Caco-2 (cell line): ENCODE results near the gene ZNF587B. TPM values are rescaled to one million over a fixed set of nuclear protein-coding genes. Genes with fewer than 3 reads are reported as not detected.
"Not testable (repeated sequence)": the region's sequence is repeated elsewhere in the genome, so short reads cannot be mapped to it uniquely, and the experiment has no call there.

Experiments
- BruUV-seq: library from RNA; stranded (reverse); fragments of 400-500 nt; replicated peaks from 2 replicates; lab custom pipeline; 2021; lab: Mats Ljungman, UMichigan
- CTCF ChIA-PET: fragments of 300-600 bp; sonication (Branson Sonifier 250); formaldehyde crosslinking; loops from one replicate; lab custom pipeline; 2022; ENCODE audit warnings: antibody characterized with exemption; lab: Charles Lee
- POLR2A ChIA-PET: fragments of 300-600 bp; sonication (Branson Sonifier 250); formaldehyde crosslinking; loops from one replicate; lab custom pipeline; 2022; ENCODE audit warnings: antibody characterized with exemption; lab: Charles Lee
- DNase-seq, 2 experiments: peaks; one replicate each; pipeline versions ENCODE4 v3.0.0 to v3.0.0-alpha.2; 2020 to 2022
- H3K27me3 ChIP-seq: replicated peaks from 2 replicates; pipeline ENCODE4 v1.6.0; 2011; ENCODE audit warnings: low read length; ENCODE audit not compliant: control insufficient read depth, insufficient read depth
- H3K36me3 ChIP-seq: 2 replicates; pipeline ENCODE4 v1.5.1; 2011; ENCODE audit warnings: low read length; ENCODE audit not compliant: control insufficient read depth, insufficient read depth
- H3K4me1 ChIP-seq: fragments of 250-450 bp; sonication (Bioruptor Pico); 2 replicates; pipeline ENCODE4 v1.5.1; 2020; ENCODE audit warnings: mild to moderate bottlenecking
- H3K4me3 ChIP-seq: 2 replicates; pipeline ENCODE4 v1.5.1; 2011; ENCODE audit warnings: low read depth, mild to moderate bottlenecking, control low read depth, low read length
- H3K9me3 ChIP-seq: fragments of 250-450 bp; sonication (Bioruptor Pico); 2 replicates; pipeline ENCODE4 v1.5.1; 2020; ENCODE audit warnings: mild to moderate bottlenecking, moderate library complexity
- H3K27ac Mint-ChIP-seq: one replicate; pipeline ENCODE4 v1.8.0; 2022; ENCODE audit warnings: mixed read lengths; ENCODE audit not compliant: unreplicated experiment
- H3K27me3 Mint-ChIP-seq: one replicate; pipeline ENCODE4 v1.8.0; 2022; ENCODE audit warnings: mixed read lengths; ENCODE audit not compliant: insufficient read depth, unreplicated experiment
- H3K36me3 Mint-ChIP-seq: one replicate; pipeline ENCODE4 v1.8.0; 2022; ENCODE audit warnings: mild to moderate bottlenecking, mixed read lengths; ENCODE audit not compliant: insufficient read depth, unreplicated experiment
- H3K4me1 Mint-ChIP-seq: one replicate; pipeline ENCODE4 v1.8.0; 2022; ENCODE audit warnings: low read depth, mixed read lengths; ENCODE audit not compliant: unreplicated experiment
- H3K4me3 Mint-ChIP-seq: one replicate; pipeline ENCODE4 v1.8.0; 2022; ENCODE audit warnings: mild to moderate bottlenecking, moderate library complexity, mixed read lengths; ENCODE audit not compliant: unreplicated experiment
- H3K9me3 Mint-ChIP-seq: one replicate; pipeline ENCODE4 v1.8.0; 2022; ENCODE audit warnings: mixed read lengths; ENCODE audit not compliant: unreplicated experiment
- CTCF ChIP-seq, 2 experiments: fragments of 200-600 bp in 1 of 2; IDR thresholded peaks; 1 replicate in 1 of 2; 2 replicates in 1 of 2; pipeline versions ENCODE4 v1.5.1 to v1.8.0; 2011 to 2022; ENCODE audit warnings: antibody characterized with exemption in 1 of 2, control low read depth in 1 of 2, inconsistent platforms in 1 of 2, low read depth in 1 of 2, low read length in 1 of 2, mild to moderate bottlenecking in 1 of 2, moderate library complexity in 1 of 2; ENCODE audit not compliant: insufficient read depth in 1 of 2, severe bottlenecking in 1 of 2, unreplicated experiment in 1 of 2
- intact Hi-C: fragments of 100-400 bp; cut with micrococcal nuclease; formaldehyde crosslinking; loops from one replicate; pipeline ENCODE4 v1.10.0; 2022; ENCODE audit not compliant: unreplicated experiment
- total RNA-seq: library from RNA; stranded (reverse); gene quantifications from 2 replicates; pipeline ENCODE4 v1.2.3, GENCODE V29; 2022

Gene ZNF587B
- total RNA-seq, 1 experiment from 2014 or later, result 35.4 TPM

GRCh38 chr19:57850553-57851017 is 20.5 kb downstream of the ZNF587B start:
- Histone ChIP-seq H3K36me3 (peaks cover 5% of the 10 kb centered on the region), H3K4me1 (peaks cover 12% of the 10 kb centered on the region), H3K27me3 (no peaks in the 10 kb centered on the region), H3K9me3 (no peaks in the 10 kb centered on the region), H3K4me3 (peak overlapping the region; percentile 44)
- H3K27ac Mint-ChIP-seq, result peak overlapping the region; percentile 99
- no peaks in the 10 kb centered on the region for H3K27me3 Mint-ChIP-seq
- BruUV-seq, result no TSS peak
- ChIA-PET POLR2A (interaction anchor here (0.6 to 1.7 kb wide), 4 partner anchors 10 to 1719 kb away, joined by 6 to 8 read pairs (median 6); partner anchors contain the start of gene ZNF552), CTCF (no interaction called here)
- H3K4me3 Mint-ChIP-seq, result peak overlapping the region; percentile 99
- H3K9me3 Mint-ChIP-seq, result no peaks in the 10 kb centered on the region
- peaks cover 17% of the 10 kb centered on the region for H3K4me1 Mint-ChIP-seq
- peak; percentile 59 to 73 for DNase-seq
- peaks cover 87% of the 10 kb centered on the region for H3K36me3 Mint-ChIP-seq
- intact Hi-C loops, result no loop called here
- no peak for TF ChIP-seq CTCF (IDR thresholded peaks at IDR 0.05; ENCODE audit: insufficient read depth in 1 of 2, low read depth in 1 of 2, low read length in 1 of 2, severe bottlenecking in 1 of 2, unreplicated experiment in 1 of 2)

DNA sequence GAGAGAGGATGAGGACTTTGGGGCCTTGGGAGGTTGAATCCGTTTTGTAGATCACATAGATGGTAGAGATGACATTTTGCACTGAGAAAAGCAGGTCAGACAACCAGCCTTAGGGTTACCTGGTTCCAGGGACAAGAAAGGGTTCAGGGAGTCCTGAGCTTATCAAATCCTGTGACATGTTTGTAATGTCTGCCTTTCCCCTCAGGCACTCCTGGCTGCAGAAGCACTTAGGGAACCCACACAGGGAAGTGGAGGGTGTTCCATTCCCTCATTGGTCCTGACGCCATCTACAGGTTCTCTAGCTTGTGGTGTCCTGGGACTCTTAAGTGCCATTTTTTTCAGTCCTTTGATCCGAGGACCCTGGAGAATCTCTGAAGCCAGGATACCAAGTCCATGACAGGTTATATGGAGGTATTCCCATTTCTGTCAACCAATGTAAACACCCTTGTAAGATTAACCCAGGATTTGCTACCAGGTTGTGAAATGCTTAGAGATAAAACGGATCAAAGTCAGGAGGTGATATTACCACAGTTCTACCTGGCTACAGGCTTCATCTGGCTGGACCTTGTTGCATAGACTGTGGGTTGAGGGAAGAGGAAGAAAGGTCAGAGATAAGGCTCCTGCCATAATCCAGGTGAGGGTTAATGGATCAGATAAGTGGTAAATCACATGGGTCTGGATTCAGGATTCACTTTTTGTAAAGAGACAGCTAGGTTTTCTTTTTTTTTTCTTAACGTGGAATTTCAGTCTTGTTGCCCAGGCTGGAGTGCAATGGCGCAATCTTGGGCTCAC is 21.9 kb downstream of the ZNF587B start:
- POLR2A ChIA-PET, H3K4me3 ChIP-seq, H3K9me3 Mint-ChIP-seq, H3K36me3 ChIP-seq, BruUV-seq, intact Hi-C loops, H3K9me3 ChIP-seq, H3K27me3 ChIP-seq, H3K27me3 Mint-ChIP-seq: not testable (repeated sequence)
- CTCF ChIA-PET, result interaction anchor here (0.6 kb wide), 1 partner anchor 33 kb away, joined by 4 read pairs; no protein-coding TSS in a partner anchor
- Mint-ChIP-seq H3K36me3 (peaks cover 88% of the 10 kb centered on the region), H3K27ac (peak overlapping the region; percentile 99), H3K4me1 (peaks cover 17% of the 10 kb centered on the region), H3K4me3 (peak overlapping the region; percentile 99)
- H3K4me1 ChIP-seq, result peaks cover 12% of the 10 kb centered on the region
- DNase-seq, result peak; percentile 34 to 49

DNA sequence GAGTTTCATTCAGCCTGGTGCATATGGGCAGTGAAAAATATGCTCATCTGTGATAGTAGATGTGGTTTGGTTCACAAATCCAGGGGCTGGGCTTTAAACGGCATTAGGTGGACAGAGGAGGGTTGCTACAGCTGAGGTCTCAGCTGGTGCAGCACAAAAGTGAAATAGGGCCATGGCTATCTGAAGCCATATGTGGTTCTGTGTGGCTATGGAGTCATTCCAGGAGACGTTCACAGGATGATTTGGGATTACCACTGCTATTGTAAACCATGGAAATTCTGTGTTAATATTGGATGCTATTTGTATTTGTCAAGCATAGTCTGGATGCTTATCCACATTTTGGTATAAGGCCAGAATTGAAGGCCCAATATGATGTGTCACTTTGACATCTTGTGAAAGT is 24.0 kb downstream of the ZNF587B start:
- H3K4me1 ChIP-seq, result peaks cover 12% of the 10 kb centered on the region
- POLR2A ChIA-PET, result interaction anchor here (0.6 kb wide), 1 partner anchor 8 kb away, joined by 3 read pairs; no protein-coding TSS in a partner anchor
- CTCF ChIA-PET, BruUV-seq, H3K27me3 ChIP-seq, H3K36me3 ChIP-seq, H3K9me3 ChIP-seq, H3K9me3 Mint-ChIP-seq, H3K4me3 ChIP-seq, H3K4me3 Mint-ChIP-seq, DNase-seq, intact Hi-C loops, H3K27ac Mint-ChIP-seq, H3K27me3 Mint-ChIP-seq: not testable (repeated sequence)
- Mint-ChIP-seq H3K36me3 (peaks cover 95% of the 10 kb centered on the region), H3K4me1 (peaks cover 17% of the 10 kb centered on the region)

GRCh38 chr19:57862351-57862750 is 32.3 kb downstream of the ZNF587B start:
- H3K4me1 ChIP-seq, CTCF ChIA-PET, H3K4me3 Mint-ChIP-seq, POLR2A ChIA-PET, H3K9me3 ChIP-seq, H3K27me3 Mint-ChIP-seq, H3K27ac Mint-ChIP-seq, H3K9me3 Mint-ChIP-seq, H3K27me3 ChIP-seq, H3K36me3 ChIP-seq, H3K4me3 ChIP-seq, intact Hi-C loops, BruUV-seq, DNase-seq, H3K4me1 Mint-ChIP-seq: not testable (repeated sequence)
- H3K36me3 Mint-ChIP-seq, result peaks cover 96% of the 10 kb centered on the region
